HepG2 (cell line): ENCODE results near the gene MB.

Experiments
- CTCF ChIP-seq: sonication (generic); formaldehyde crosslinking; IDR thresholded peaks from 2 replicates; pipeline ENCODE4 v1.5.0; 2020; ENCODE audit warnings: mild to moderate bottlenecking, missing genetic modification reagents, moderate library complexity
- GABPA ChIP-seq, 2 experiments: IDR thresholded peaks; 2 replicates each; pipeline ENCODE4 v1.6.1; 2011 to 2016; ENCODE audit warnings: low read depth in 2 of 2, low read length in 1 of 2, missing biosample characterization in 1 of 2, missing genetic modification characterization in 1 of 2
- SIN3B ChIP-seq: fragments of 150-350 bp; IDR thresholded peaks from 2 replicates; pipeline ENCODE4 v1.6.1; 2014; ENCODE audit warnings: low read length

GRCh38 chr22:35641494-35642120, 24.5 kb upstream of the MB start:
- TF ChIP-seq SIN3B (no peak), CTCF (CRISPR knock-in tag) (no peak), GABPA (IDR thresholded peaks at IDR 0.05; ENCODE audit: low read depth, low read length) (no peak), GABPA (CRISPR knock-in tag; IDR thresholded peaks at IDR 0.05; ENCODE audit: low read depth) (no peak)
